GM12872 (cell line): ENCODE data around the gene NRP1.

Experiments used
- CTCF ChIP-seq: IDR thresholded peaks from 3 replicates; pipeline ENCODE4 v1.5.1; 2011; ENCODE audit warnings: low read depth, mild to moderate bottlenecking, low read length, moderate library complexity; ENCODE audit not compliant: insufficient read depth

The NRP1 gene

GRCh38 chr10:33254556-33255160, 79.8 kb downstream of the NRP1 start:
- no peak for TF ChIP-seq CTCF

- no peak for TF ChIP-seq CTCF
Observed at GRCh38 chr10:33253411-33253810, 81.1 kb downstream of the NRP1 start.

- TF ChIP-seq CTCF: no peak
Observed at GRCh38 chr10:33252794-33253203, 81.7 kb downstream of the NRP1 start.

GRCh38 chr10:33252324-33252723, 82.1 kb downstream of the NRP1 start:
- no peak for TF ChIP-seq CTCF

- no peak for TF ChIP-seq CTCF
Observed at GRCh38 chr10:33249659-33250345, 84.7 kb downstream of the NRP1 start.

- TF ChIP-seq CTCF: no peak
Observed at GRCh38 chr10:33249137-33249536, 85.3 kb downstream of the NRP1 start.

GRCh38 chr10:33248638-33249037, 85.8 kb downstream of the NRP1 start:
- TF ChIP-seq CTCF: no peak
